Esophagus mucosa (tissue), 1 donor: ENCODE results near the gene SYT11. TPM values are rescaled to one million over a fixed set of nuclear protein-coding genes. Genes with fewer than 3 reads are reported as not detected.
"Not testable (repeated sequence)": the region's sequence is repeated elsewhere in the genome, so short reads cannot be mapped to it uniquely, and the experiment has no call there.

Source experiments
- ATAC-seq: fragments of 200-7000 bp; cut with Tn5 transposase; one replicate; pipeline ENCODE4 v1.9.1; 2020
- total RNA-seq: library from RNA; stranded (reverse); gene quantifications from one replicate; pipeline ENCODE4 v1.2.4, GENCODE V29; 2023
- donor health status: DM: yes; HTN: yes; CAD: no.

The SYT11 gene
- total RNA-seq, 1 donor from 2014 or later: 0.76 TPM

- no peak for ATAC-seq
Measured at GRCh38 chr1:155861896-155862295, 2.5 kb downstream of the SYT11 start.

- no peak for ATAC-seq
Measured at GRCh38 chr1:155864393-155864792, 5.0 kb downstream of the SYT11 start.

GRCh38 chr1:155867766-155868165 lies 8.4 kb downstream of the SYT11 start:
- no peak for ATAC-seq

- peak; percentile 15 for ATAC-seq
Measured at GRCh38 chr1:155871390-155871789, 12.0 kb downstream of the SYT11 start.

- no peak for ATAC-seq
Measured at GRCh38 chr1:155872527-155872926, 13.2 kb downstream of the SYT11 start.

- ATAC-seq: no peak
Measured at GRCh38 chr1:155873860-155874259, 14.5 kb downstream of the SYT11 start.

GRCh38 chr1:155877945-155878344 lies 18.6 kb downstream of the SYT11 start:
- no peak for ATAC-seq

- ATAC-seq: no peak
Measured at GRCh38 chr1:155880251-155880650, 20.9 kb downstream of the SYT11 start.

- ATAC-seq: no peak
Measured at GRCh38 chr1:155880950-155881349, 21.6 kb downstream of the SYT11 start.

- no peak for ATAC-seq
Measured at GRCh38 chr1:155882235-155882634, 22.9 kb downstream of the SYT11 start.

GRCh38 chr1:155882766-155883165 lies 23.4 kb downstream of the SYT11 start:
- no peak for ATAC-seq

GRCh38 chr1:155884031-155884960 lies 24.9 kb downstream of the SYT11 start:
- ATAC-seq: no peak

- no peak for ATAC-seq
Measured at GRCh38 chr1:155884982-155885381, 25.6 kb downstream of the SYT11 start.

GRCh38 chr1:155888481-155888880 lies 29.1 kb downstream of the SYT11 start:
- no peak for ATAC-seq

GRCh38 chr1:155889566-155889965 lies 30.2 kb downstream of the SYT11 start:
- no peak for ATAC-seq

GRCh38 chr1:155890251-155890650 lies 30.9 kb downstream of the SYT11 start:
- no peak for ATAC-seq

- peak; percentile 42 for ATAC-seq
Measured at GRCh38 chr1:155892796-155893195, 33.4 kb downstream of the SYT11 start.

- peak; percentile 77 for ATAC-seq
Measured at GRCh38 chr1:155893389-155894142, 34.2 kb downstream of the SYT11 start.

GRCh38 chr1:155895617-155896016 lies 36.2 kb downstream of the SYT11 start:
- ATAC-seq: not testable (repeated sequence)

- not testable (repeated sequence) for ATAC-seq
Measured at GRCh38 chr1:155896476-155896875, 37.1 kb downstream of the SYT11 start.

GRCh38 chr1:155897746-155898145 lies 38.4 kb downstream of the SYT11 start:
- no peak for ATAC-seq

- no peak for ATAC-seq
Measured at GRCh38 chr1:155898888-155899287, 39.5 kb downstream of the SYT11 start.

GRCh38 chr1:155899683-155900082 lies 40.3 kb downstream of the SYT11 start:
- ATAC-seq: no peak

GRCh38 chr1:155900161-155900560 lies 40.8 kb downstream of the SYT11 start:
- no peak for ATAC-seq
